Skin epidermis (tissue), 12 donors: ENCODE measurements around the gene CLGN.
"Not testable (repeated sequence)": the region's sequence is repeated elsewhere in the genome, so short reads cannot be mapped to it uniquely, and the experiment has no call there.

ENCODE experiments used
- H3K27ac ChIP-seq, 21 experiments: fragments of 200-600 bp; sonication (generic) in 11 of 21; one replicate each; pipeline ENCODE4 v1.5.0; 2020; ENCODE audit warnings: mild to moderate bottlenecking in 3 of 21, inconsistent platforms in 2 of 21, moderate library complexity in 2 of 21
- H3K4me3 ChIP-seq, 7 experiments: fragments of 200-600 bp; sonication (generic) in 2 of 7; one replicate each; pipeline ENCODE4 v1.5.0; 2020; ENCODE audit warnings: inconsistent platforms in 2 of 7, mild to moderate bottlenecking in 2 of 7, moderate library complexity in 1 of 7

The CLGN gene, protein sequence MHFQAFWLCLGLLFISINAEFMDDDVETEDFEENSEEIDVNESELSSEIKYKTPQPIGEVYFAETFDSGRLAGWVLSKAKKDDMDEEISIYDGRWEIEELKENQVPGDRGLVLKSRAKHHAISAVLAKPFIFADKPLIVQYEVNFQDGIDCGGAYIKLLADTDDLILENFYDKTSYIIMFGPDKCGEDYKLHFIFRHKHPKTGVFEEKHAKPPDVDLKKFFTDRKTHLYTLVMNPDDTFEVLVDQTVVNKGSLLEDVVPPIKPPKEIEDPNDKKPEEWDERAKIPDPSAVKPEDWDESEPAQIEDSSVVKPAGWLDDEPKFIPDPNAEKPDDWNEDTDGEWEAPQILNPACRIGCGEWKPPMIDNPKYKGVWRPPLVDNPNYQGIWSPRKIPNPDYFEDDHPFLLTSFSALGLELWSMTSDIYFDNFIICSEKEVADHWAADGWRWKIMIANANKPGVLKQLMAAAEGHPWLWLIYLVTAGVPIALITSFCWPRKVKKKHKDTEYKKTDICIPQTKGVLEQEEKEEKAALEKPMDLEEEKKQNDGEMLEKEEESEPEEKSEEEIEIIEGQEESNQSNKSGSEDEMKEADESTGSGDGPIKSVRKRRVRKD

DNA sequence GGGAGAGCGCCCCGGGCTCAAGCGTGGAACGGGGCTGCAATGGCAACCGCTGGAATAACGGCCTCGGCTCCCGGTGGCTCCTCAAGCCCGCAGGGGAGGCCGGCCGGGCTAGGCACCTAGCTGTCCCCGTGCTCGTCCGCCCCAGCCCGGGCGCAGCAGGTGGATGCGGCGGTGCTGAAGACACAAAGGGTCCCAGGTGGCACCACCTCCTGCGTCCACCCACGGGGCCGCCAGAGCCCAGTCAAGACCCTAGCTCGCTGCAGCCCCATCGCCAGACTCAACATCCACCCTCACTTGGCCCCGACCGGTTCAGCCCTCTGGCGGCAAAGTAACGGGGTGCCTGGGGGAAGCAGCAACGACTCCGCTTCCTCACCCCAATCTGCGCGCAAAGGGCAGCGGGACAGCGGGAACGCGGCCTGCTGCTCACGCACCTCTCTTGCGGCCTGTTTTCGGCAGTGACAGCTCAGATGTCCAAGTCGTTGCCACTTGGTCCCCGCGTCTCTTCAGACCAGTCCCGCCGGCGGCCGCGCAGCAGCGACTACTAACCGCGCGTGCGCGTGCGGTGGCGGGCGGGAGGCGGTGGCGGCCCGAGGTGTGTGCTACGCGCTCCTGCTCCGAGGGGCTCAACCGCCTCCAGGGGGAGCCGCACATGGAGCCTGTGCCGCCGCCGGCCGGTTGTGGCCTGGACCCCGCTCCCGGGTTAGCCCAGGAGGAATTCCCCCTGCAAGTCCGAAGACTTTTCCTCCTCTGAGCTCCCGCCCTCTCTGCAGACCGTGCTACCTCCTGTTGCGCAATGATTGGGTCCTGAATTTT is at the start of gene CLGN:
TSS of gene CLGN (minus strand) at position 543 of the 813 bp plus-strand sequence. CDS start 14,570 bp downstream, outside the sequence.
- no peak within 1 kb of the TSS for H3K27ac ChIP-seq

DNA sequence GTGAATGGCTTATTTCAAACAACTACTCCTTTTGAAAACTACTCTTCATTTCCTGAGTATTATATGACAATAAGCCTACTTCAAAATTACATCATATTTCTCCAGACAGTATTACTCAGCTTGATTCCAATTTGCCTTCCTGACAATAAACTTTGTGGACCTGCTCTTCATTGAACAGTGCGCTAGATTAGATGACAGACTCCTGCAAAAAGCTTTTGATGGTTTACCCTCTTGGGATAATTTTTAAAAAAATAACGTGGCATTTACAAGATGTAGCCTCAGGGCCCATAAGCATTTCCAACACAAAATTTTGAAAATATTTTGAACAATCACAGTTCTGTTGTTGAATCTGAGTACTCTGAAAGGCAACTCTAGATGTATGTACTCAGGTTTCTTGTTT is 44.7 kb upstream of the CLGN start:
- H3K27ac ChIP-seq, result no peak overlapping the region
- H3K4me3 ChIP-seq, result no peak overlapping the region

More for the DNA sequence above, at the start of gene CLGN:
- H3K4me3 ChIP-seq, result peak within 1 kb of the TSS; percentile 25 to 51 (median 31)

DNA sequence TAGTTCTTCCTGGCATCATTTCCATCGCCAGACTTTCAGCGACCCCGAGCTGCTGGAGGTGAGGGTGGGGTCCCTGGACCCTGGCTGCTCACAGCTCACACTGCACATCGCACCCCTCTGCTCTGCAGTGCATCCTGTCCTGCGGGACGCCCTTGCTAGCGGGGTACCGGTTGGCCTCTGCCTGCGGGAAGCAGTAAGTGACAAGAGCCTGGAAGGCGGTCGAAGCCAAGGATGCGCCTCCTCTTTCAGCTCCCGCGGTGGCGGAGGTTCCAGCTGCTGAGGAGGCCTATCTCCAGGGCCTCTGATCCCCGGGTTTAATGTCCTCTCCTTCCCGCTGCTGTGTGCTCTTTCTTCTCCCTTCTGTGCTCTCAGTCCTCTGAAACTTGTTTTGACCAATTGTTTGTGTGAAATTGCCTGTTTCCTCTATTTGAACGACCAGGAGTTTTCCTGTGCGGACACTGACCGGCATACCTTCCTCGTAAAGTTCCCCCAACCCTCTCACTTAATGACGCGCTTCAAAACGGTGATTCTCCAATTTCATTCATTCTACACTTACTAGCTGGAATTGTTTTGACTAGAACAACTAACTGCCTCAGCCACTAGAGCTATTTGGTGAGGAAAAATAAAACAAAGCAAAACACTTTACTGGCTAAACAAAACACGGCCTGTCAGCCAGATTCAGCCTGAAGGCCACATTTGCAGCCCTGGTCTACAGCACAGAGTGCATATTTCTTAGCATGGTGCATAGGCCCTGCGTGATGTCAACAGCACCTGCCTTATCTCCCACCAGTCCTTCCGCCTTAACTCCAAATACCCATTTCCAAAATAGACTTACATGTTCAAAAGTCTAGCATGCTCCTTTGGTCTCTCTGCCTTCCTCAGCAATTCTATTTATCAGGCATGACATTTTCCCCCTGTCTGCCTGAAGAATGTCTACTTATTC is 42.6 kb upstream of the CLGN start:
- H3K27ac ChIP-seq, result no peak overlapping the region
- no peak overlapping the region for H3K4me3 ChIP-seq

DNA sequence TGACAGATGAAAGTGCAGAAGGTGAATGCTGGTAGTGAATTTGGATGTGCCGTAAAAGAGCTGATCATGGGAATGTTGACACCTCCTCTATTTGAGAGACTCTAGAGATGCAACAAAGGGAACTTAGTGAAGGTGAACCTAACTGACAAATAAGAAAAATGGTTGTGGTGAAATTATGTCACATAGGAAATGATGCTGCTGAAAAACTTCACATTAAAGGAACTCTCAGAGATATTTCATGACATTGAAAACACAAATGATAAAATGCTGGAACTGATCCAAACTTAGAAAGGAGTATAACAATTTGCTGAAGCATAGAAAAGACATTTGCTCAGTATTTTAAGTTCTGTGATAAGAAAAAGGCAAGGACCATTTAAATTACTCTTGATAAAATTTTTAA is 38.7 kb upstream of the CLGN start:
- Histone ChIP-seq H3K4me3 (no peak overlapping the region), H3K27ac (no peak overlapping the region)

DNA sequence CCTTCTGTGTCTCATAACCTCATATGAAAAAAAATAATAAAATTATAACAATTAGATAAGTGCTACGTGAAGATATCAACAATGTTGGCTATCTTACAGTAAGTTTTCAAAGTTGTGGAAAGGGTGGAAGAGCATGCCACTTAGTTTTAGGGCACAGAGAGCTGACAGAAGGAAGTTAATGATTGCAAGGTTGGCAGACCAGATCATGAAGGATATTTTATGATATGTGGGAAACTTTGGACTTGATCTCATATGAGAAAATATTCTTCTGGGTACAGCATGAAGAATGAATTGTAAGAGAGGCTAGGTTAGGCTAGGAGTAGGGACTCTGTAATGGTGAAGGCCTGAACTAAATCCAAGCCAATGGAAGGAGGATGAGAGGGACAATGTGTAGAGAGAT is 36.2 kb upstream of the CLGN start:
- H3K27ac ChIP-seq, result no peak overlapping the region

DNA sequence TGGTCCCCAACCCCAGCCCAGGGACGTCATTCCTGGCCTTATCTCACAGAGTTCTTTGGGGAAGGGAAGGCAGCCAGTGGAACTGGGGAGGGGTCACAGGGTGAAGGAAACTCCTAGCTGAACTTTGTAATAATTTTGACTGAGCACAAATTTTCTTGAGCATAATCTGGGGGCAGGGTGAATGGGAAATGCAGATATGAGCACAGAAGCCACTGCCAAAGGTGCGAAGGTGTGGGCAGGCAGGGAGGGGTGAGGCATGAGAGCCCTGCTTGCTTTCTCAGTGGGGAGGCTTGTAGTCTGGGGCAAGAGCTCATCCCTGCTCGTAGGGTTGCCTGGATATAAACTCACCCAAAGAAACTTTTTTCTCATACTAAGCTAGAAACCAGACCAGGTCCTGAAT is 35.7 kb upstream of the CLGN start:
- no peak overlapping the region for H3K4me3 ChIP-seq
- no peak overlapping the region for H3K27ac ChIP-seq

More for the DNA sequence above, 36.2 kb upstream of the CLGN start:
- no peak overlapping the region for H3K4me3 ChIP-seq

DNA sequence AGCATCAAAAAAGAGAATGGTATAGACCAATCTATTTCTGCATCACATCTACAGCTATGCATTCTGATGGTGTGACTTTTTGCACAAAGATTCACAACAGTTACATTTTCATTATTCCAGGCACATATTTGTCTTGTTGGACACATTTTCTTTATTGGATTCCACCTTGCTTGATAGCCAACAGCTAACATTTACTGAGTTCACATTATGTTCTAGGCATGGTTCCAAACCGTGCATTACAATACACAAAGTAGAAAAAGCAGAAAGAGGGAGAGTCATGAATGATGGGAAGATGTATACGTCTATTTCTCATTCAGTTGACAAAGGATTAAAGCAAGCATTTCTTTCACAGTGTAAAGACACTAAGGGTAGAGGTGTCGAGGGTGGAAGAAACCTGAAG is 22.9 kb upstream of the CLGN start:
- Histone ChIP-seq H3K4me3 (no peak overlapping the region), H3K27ac (no peak overlapping the region)

DNA sequence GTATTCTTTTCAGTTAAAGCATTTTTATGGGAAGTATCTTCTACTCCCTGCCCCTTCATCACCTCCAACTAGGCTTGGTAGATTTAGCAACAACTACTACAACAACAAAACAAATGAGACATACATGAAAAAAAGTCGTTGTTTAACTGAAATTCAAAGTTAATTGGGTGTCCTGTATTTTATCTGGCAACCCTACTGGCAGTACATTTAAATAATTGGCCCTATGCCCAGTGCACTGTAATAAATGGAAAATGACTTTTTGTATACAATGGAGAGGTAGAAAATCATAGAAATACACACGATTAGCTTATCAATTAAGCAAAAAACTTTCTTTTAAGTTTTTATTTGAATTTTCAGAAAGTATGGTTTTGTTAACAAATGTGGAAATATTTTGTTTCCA is 21.4 kb upstream of the CLGN start:
- H3K27ac ChIP-seq, result no peak overlapping the region
- no peak overlapping the region for H3K4me3 ChIP-seq

DNA sequence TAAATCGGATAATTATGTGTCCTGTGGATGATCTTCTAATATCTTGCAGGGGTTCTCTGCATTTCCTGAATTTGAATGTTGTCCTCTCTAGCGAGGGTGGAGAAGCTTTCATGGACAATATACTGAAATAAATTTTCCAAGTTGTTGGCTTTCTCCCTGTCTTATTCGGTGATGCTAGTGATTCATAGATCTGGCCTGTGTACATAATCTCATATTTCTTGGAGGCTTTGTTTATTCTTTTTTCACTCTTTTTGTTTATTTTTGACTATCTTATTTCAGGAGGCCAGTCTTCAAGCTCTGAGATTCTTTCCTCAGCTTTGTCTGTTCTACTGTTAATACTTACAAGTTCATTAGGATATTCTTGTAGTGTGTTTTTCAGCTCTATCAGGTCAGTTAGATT is 20.7 kb upstream of the CLGN start:
- Histone ChIP-seq H3K27ac (no peak overlapping the region), H3K4me3 (no peak overlapping the region)

DNA sequence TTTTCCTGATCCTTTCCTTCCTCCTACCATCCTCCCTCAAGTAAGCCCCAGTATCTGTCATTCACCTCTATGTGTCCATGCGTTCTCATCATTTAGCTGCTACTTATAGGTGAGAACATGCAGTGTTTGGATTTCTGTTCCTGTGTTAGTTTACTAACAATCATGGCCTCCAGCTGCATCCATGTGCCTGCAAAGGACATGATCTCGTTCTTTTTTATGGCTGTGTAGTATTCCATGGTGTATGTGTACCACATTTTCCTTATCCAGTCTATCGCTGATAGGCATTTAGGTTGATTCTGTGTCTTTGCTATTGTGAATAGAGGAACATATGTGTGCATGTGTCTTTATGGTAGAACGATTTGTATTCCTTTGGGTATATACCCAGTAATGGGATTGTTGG is 16.9 kb upstream of the CLGN start:
- H3K27ac ChIP-seq, H3K4me3 ChIP-seq: not testable (repeated sequence)

DNA sequence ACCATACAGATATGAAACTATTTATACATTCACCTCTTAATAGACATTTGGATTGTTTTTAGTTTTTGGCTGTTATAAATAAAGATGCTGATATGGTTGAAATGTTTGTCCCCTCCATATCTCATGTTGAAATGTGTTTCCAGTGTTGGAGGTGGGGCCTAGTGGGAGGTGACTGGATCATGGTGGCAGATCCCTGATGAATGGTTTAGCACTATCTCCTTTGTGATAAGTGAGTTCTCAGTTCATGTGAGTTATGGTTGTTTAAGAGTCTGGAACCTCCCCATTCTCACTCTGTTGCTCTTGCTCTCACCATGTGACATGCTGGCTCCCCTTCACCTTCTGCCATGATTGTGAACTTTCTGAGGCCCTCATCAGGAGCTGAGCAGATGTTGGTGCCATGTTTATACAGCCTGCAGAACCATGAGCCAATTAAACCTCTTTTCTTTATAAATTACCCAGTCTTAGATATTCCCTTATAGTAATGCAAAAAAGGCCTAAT is 12.2 kb upstream of the CLGN start:
- Histone ChIP-seq H3K4me3 (no peak overlapping the region), H3K27ac (no peak overlapping the region)

DNA sequence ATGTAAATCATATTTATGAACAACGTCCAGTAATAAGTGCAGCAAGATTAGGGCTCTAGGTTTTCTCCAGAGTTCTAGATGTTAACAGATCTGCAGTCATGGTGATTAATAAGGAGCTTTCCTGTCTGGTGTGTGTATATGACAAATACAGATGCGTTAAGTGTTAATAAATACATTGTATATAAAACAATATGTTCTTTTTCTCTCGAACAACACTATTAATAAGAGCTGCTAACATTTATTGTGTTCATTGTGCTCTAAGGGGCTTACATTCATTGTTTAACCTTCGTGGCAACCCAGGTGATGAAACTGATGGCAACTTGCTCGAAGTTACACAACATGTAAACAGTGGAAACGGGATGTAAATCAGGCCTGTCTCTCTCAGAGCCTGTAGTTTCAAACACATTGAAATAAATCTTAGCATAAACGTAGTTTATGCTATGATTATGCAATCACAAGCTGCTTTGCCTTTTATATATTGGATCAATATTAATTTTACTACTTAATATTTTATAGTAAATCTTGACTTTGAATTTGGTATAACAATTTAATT is 547 bp upstream of the CLGN start:
- Histone ChIP-seq H3K4me3 (peak overlapping the region; percentile 25 to 51 (median 31)), H3K27ac (no peak overlapping the region)

DNA sequence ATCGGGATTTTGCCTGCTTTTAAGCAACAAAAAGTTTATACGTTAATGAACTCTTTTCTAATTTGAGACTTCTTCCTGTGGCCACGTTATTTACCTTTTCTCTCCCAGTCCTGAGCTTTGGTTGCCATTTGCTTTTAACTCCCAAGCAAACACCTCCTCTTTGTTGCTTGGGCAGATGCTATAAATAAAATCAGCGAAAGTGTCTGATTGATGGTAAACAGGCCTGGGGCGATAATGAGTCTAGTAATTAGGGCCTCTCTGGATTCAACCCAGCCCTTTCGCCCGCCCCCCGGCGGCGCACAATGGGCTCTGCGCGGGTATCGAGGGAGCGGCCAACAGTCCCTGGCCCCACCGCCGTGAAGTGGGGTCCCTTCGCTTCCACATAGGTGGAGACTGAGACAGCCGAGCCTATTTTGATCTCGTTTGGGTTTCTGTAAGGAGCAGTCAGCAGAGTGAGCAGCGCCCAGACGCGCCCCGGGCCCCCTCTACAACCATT is 790 bp downstream of the CLGN start:
- Histone ChIP-seq H3K4me3 (peak overlapping the region in 6 of 7 experiments; percentile 25 to 51 (median 36)), H3K27ac (no peak overlapping the region)

DNA sequence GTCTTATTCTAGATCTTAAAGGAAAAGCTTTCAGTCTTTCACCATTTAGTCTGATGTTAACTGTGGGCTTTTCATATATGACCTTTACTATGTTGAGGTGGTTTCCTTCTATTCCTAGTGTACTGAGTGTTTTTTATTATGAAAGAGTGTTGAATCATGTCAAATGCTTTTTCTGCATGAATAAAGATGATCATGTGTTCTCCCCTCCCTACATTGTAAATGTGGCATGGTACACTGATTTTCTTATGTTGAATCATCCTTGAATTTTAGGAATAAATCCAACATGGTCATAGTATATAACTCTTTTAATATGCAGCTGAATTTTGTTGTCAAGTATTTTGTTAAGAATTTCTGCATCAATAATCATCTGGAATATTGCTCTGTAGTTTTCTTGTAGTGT is 4.3 kb downstream of the CLGN start:
- no peak overlapping the region for H3K4me3 ChIP-seq
- no peak overlapping the region for H3K27ac ChIP-seq

DNA sequence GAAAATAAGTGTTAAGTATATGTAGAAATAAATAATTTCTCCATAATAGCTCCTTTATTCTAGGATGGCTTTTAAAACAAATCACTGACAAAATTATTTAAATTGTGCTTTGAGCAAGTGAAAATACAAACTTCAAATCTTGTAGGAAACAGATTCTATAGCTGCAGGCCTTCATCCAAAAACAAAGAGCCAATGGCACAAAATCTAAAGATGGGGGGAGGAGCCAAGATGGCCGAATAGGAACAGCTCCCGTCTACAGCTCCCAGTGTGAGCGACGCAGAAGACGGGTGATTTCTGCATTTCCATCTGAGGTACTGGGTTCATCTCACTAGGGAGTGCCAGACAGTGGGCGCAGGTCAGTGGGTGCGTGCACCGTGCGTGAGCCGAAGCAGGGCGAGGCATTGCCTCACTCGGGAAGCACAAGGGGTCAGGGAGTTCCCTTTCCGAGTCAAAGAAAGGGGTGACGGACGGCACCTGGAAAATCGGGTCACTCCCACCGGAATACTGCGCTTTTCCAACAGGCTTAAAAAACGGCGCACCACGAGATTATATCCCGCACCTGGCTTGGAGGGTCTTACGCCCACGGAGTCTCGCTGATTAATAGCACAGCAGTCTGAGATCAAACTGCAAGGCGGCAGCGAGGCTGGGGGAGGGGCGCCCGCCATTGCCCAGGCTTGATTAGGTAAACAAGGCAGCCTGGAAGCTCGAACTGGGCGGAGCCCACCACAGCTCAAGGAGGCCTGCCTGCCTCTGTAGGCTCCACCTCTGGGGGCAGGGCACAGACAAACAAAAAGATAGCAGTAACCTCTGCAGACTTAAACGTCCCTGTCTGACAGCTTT is 14.1 kb downstream of the CLGN start:
- H3K4me3 ChIP-seq, H3K27ac ChIP-seq: not testable (repeated sequence)

DNA sequence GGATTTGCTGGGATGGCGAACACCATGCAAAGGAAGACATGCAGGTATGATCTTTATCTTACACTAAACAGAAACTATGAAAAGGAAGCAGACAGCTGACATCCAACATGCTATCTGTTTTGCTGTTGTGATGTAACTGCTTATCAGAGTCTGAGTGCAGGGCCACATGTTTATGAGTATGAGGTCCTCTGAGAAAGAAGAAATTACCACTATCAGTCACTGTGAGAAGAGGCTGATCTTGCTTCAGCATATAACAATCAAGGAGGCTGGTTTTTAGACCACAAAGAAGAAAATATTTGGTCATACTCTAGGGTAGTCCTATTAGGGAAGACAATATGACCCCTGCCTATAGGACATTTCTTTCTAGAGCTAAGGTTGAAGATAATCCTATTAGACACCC is 18.5 kb downstream of the CLGN start:
- Histone ChIP-seq H3K27ac (no peak overlapping the region), H3K4me3 (no peak overlapping the region)

DNA sequence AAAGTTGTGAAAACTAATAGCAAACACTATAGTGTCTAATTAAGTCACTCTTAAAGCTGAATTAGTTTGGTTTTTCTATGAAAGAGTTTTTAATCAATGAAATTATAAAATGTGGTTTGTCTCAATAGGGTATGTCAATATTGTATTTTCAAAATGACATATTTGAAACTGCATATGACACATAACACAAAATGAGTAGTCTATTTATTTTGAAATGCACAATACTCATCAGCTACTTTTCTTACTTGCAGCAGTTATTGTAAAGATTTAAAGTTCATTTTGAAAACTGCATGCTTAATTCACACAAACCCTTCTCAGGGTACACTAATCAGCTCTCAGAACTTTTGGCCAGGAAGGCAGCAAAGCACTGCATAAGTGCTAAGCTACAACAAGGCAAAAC is 21.2 kb downstream of the CLGN start:
- no peak overlapping the region for H3K27ac ChIP-seq

DNA sequence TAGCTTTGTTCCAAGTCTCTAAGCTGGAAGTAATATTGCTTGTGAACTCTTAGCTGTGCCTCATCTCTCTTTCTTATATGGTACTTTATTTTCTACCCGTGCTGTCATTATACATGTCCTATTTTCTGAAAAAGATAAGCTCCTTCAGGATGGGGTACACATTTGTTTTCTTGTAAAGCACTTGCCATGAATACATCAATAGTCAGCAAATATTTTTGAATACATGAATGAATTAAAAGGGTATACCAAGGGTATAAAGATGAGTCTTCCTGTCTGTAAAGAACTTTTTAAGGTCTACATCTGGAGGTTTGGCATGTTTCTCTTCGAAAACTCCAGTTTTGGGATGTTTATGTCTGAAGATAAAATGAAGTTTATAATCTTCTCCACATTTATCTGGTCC is 27.3 kb downstream of the CLGN start:
- no peak overlapping the region for H3K4me3 ChIP-seq
- no peak overlapping the region for H3K27ac ChIP-seq

More for the DNA sequence above, 21.2 kb downstream of the CLGN start:
- H3K4me3 ChIP-seq, result no peak overlapping the region
